K562 (cell line): ENCODE data around the gene CDRT4. TPM values are rescaled to one million over a fixed set of nuclear protein-coding genes. Genes with fewer than 3 reads are reported as not detected.

ENCODE experiments used
- ATAC-seq: fragments of 200-7000 bp; cut with Tn5 transposase; 3 replicates; pipeline ENCODE4 v1.9.1; 2020; ENCODE audit warnings: moderate library complexity
- BruUV-seq: library from RNA; stranded (reverse); fragments of 400-500 nt; replicated peaks from 2 replicates; lab custom pipeline; 2021; lab: Mats Ljungman, UMichigan
- CTCF ChIA-PET: fragments of 300-600 bp; formaldehyde crosslinking; extraction: SDS; loops from one replicate; lab custom pipeline; 2021; ENCODE audit warnings: low intra/inter-chr PET ratio; lab: Yijun Ruan, JAX
- POLR2A ChIA-PET: fragments of 300-600, 350-650 bp; sonication (Branson Sonifier 250); formaldehyde crosslinking; extraction: SDS; loops from one replicate; lab custom pipeline; 2021; ENCODE audit warnings: antibody characterized with exemption, inconsistent platforms; lab: Yijun Ruan, JAX
- DNase-seq, 4 experiments: peaks; one replicate each; pipeline versions ENCODE4 v3.0.0 to v3.0.0-alpha.2; 2011 to 2018; ENCODE audit warnings: low spot score in 3 of 4, mixed read lengths in 3 of 4; ENCODE audit errors: extremely low read depth in 1 of 4
- FAIRE-seq: peaks from 2 replicates; lab custom pipeline; 2011; peaks lifted over from hg19 to GRCh38; lab: Jason Lieb, UNC
- H2AFZ ChIP-seq: 2 replicates; pipeline ENCODE4 v1.6.0; 2011; ENCODE audit warnings: low read depth, low read length, control low read depth, inconsistent platforms
- H3K27ac ChIP-seq: fragments of 200-600 bp; 3 replicates; pipeline ENCODE4 v1.8.0; 2011; ENCODE audit warnings: low read depth, mild to moderate bottlenecking, control low read depth, inconsistent platforms, low read length, moderate library complexity, mixed read lengths; ENCODE audit errors: extremely low read depth
- H3K27me3 ChIP-seq, 2 experiments: fragments of 300-600 bp in 1 of 2; 2 replicates in 1 of 2; 3 replicates in 1 of 2; pipeline versions ENCODE4 v1.6.0 to v1.8.0; 2011; ENCODE audit warnings: inconsistent platforms in 2 of 2, low read length in 2 of 2, mild to moderate bottlenecking in 1 of 2, mixed read lengths in 1 of 2, moderate library complexity in 1 of 2; ENCODE audit not compliant: control insufficient read depth in 2 of 2, insufficient read depth in 2 of 2
- H3K36me3 ChIP-seq: fragments of 300-600 bp; 3 replicates; pipeline ENCODE4 v1.8.0; 2011; ENCODE audit warnings: mild to moderate bottlenecking, low read length, inconsistent platforms; ENCODE audit not compliant: control insufficient read depth, insufficient read depth
- H3K4me1 ChIP-seq, 2 experiments: fragments of 200-600 bp in 1 of 2; replicated peaks in 1 of 2; 2 replicates in 1 of 2; 3 replicates in 1 of 2; pipeline versions ENCODE4 v1.5.1 to v1.8.0; 2011; ENCODE audit warnings: inconsistent platforms in 2 of 2, low read length in 2 of 2, mild to moderate bottlenecking in 1 of 2, mixed read lengths in 1 of 2, moderate library complexity in 1 of 2; ENCODE audit not compliant: control insufficient read depth in 2 of 2, insufficient read depth in 2 of 2
- H3K4me2 ChIP-seq: 2 replicates; pipeline ENCODE4 v1.6.1; 2011; ENCODE audit warnings: low read length, control low read depth, inconsistent platforms, mixed read lengths; ENCODE audit not compliant: insufficient read depth
- H3K4me3 ChIP-seq: fragments of 200-600 bp; sonication (generic), shearing (Covaris generic); 2 replicates; pipeline ENCODE4 v1.5.1; 2016; ENCODE audit warnings: control low read depth, inconsistent platforms
- H3K79me2 ChIP-seq: fragments of 200-600 bp; 3 replicates; pipeline ENCODE4 v1.8.0; 2011; ENCODE audit warnings: low read length, inconsistent platforms; ENCODE audit not compliant: control insufficient read depth, insufficient read depth
- H3K9ac ChIP-seq, 2 experiments: 2 replicates each; pipeline versions ENCODE4 v1.6.0 to v1.6.1; 2011; ENCODE audit warnings: low read depth in 2 of 2, low read length in 2 of 2, control low read depth in 1 of 2, inconsistent platforms in 1 of 2, mild to moderate bottlenecking in 1 of 2, mixed read lengths in 1 of 2; ENCODE audit not compliant: insufficient read depth in 1 of 2
- H3K9me1 ChIP-seq: one replicate; pipeline ENCODE4 v1.6.0; 2011; ENCODE audit warnings: inconsistent platforms, mild to moderate bottlenecking, low read length, moderate library complexity; ENCODE audit not compliant: control insufficient read depth, insufficient read depth
- H3K9me3 ChIP-seq: replicated peaks from 2 replicates; pipeline ENCODE4 v1.5.1; 2011; ENCODE audit warnings: low read depth, low read length, inconsistent platforms; ENCODE audit not compliant: control insufficient read depth, insufficient read depth
- H4K20me1 ChIP-seq: replicated peaks from 2 replicates; pipeline ENCODE4 v1.6.1; 2011; ENCODE audit warnings: low read length, inconsistent platforms, mixed read lengths; ENCODE audit not compliant: control insufficient read depth, insufficient read depth
- CHD2 ChIP-seq: IDR thresholded peaks from 2 replicates; pipeline ENCODE4 v1.6.1; 2011; ENCODE audit warnings: low read depth, low read length
- EWSR1 ChIP-seq: fragments of 450-650 bp; IDR thresholded peaks from 2 replicates; pipeline ENCODE4 v1.6.1; 2018; ENCODE audit warnings: borderline replicate concordance, mild to moderate bottlenecking, low read depth, moderate library complexity; ENCODE audit not compliant: partially characterized antibody
- FOXA1 ChIP-seq: fragments of 450-650 bp; IDR thresholded peaks from 2 replicates; pipeline ENCODE4 v1.6.1; 2016; ENCODE audit warnings: mild to moderate bottlenecking, borderline replicate concordance
- FOXK2 ChIP-seq, 2 experiments: fragments of 450-650 bp; IDR thresholded peaks in 1 of 2; conservative IDR thresholded peaks in 1 of 2; 2 replicates each; pipeline ENCODE4 v1.6.1; 2016; ENCODE audit warnings: low read depth in 2 of 2, mild to moderate bottlenecking in 1 of 2
- KLF16 ChIP-seq: IDR thresholded peaks from 2 replicates; pipeline ENCODE4 v1.6.1; 2016; ENCODE audit warnings: antibody characterized with exemption
- TCF3 ChIP-seq: sonication (generic); formaldehyde crosslinking; IDR thresholded peaks from 2 replicates; pipeline ENCODE4 v1.4.0; 2020; ENCODE audit warnings: mild to moderate bottlenecking, missing genetic modification reagents
- ZNF79 ChIP-seq: fragments of 250-450 bp; sonication (Bioruptor Pico); IDR thresholded peaks from 2 replicates; pipeline ENCODE4 v1.4.0; 2020; ENCODE audit warnings: low read depth, mild to moderate bottlenecking, moderate library complexity
- WGBS: fragments of 100-300 bp; shearing (Covaris generic); methylation state at CpG from one replicate; pipeline ENCODE4 v1.1.6; 2016; ENCODE audit warnings: low coverage, mixed read lengths; ENCODE audit not compliant: insufficient coverage; ENCODE audit errors: missing lambda C conversion rate; 5-methylcytosine and 5-hydroxymethylcytosine counted together
- in situ Hi-C: fragments of 300-500 bp; cut with MboI; formaldehyde crosslinking; loops from 4 replicates; pipeline ENCODE4 v1.15.0; 2018; ENCODE audit warnings: inconsistent platforms, mixed read lengths
- intact Hi-C: fragments of 100-400 bp; cut with micrococcal nuclease; formaldehyde crosslinking; loops from 2 replicates; pipeline ENCODE4 v1.14.2; 2022
- polyA plus RNA-seq, 8 experiments: library from polyadenylated mRNA; depleted of rRNA in 4 of 8; stranded (reverse) in 5 of 8; unstranded in 3 of 8; fragments of >200 nt; fragmentation: Nextera tagmentation in 2 of 8; fragmentation: Illumina TruSeq in 1 of 8; extraction: Ambion mirVana in 2 of 8; extraction: Trizol in 1 of 8; gene quantifications; 2 replicates each; pipeline versions ENCODE4 v1.2.1 to v1.2.3, GENCODE V29; 2011 to 2014; ENCODE audit warnings: inconsistent platforms in 1 of 8, missing spikeins in 1 of 8
- total RNA-seq, 7 experiments: library from RNA; depleted of rRNA in 6 of 7; stranded (reverse); fragments of >200 nt in 6 of 7; fragmentation: Illumina TruSeq in 2 of 7; extraction: Trizol in 2 of 7; gene quantifications; 2 replicates each; pipeline versions ENCODE4 v1.2.1 to v1.2.3, GENCODE V29; 2011 to 2021; ENCODE audit warnings: low replicate concordance in 1 of 7
- TF ChIP-seq, protein P1 (sequence below), 2 experiments: IDR thresholded peaks in 1 of 2; conservative IDR thresholded peaks in 1 of 2; 2 replicates each; pipeline ENCODE4 v1.6.1; 2016; ENCODE audit warnings: low read depth in 2 of 2, mild to moderate bottlenecking in 1 of 2, missing compliant biosample characterization in 1 of 2, missing genetic modification characterization in 1 of 2, moderate library complexity in 1 of 2

Gene CDRT4
- total and polyA plus RNA-seq, 9 of the 15 experiments (the other 6 are each of a cell fraction or from before 2014, with no cell fraction given) = 1.7 to 6.4 (median 3.5) TPM

DNA sequence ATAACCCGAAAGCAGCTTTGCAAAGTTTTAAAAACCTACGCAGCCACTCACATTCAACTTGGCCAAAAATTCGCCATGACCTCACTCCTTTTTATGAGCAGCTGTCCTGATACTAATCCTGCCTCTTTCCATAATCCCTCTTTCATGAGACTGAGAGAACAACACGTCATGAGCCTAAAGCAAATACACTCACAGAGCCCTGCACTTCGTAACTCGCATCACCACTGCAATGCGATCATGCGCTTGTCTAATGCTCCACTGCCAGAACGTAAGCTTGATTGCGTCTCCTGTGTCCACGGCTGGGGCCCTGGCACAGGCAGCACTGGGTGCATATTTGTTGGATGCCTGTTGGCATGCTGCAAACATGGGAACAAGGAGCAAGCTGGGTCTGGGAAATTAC lies 36.2 kb downstream of the CDRT4 start:
- no peaks in the 10 kb centered on the region for H3K36me3 ChIP-seq
- H3K4me3 ChIP-seq = no peak overlapping the region
- H3K9ac ChIP-seq = no peak overlapping the region
- CTCF ChIA-PET = no interaction called here
- in situ Hi-C loops = no loop called here
- no TSS peak for BruUV-seq
- DNase-seq (no peak), ATAC-seq (no peak), FAIRE-seq (no peak)
- no peaks in the 10 kb centered on the region for H3K79me2 ChIP-seq
- H3K27me3 ChIP-seq = peaks cover 0 to 8% of the 10 kb centered on the region in 2 experiments; a peak in 1 of 5 replicates
- no peaks in the 10 kb centered on the region for H3K9me1 ChIP-seq
- no peak overlapping the region for H2AFZ ChIP-seq
- H4K20me1 ChIP-seq = no peaks in the 10 kb centered on the region
- no peak overlapping the region for H3K27ac ChIP-seq
- POLR2A ChIA-PET = interaction anchor here (0.7 kb wide), 1 partner anchor 21 kb away, joined by 3 read pairs; no protein-coding TSS in a partner anchor
- no peak overlapping the region for H3K4me2 ChIP-seq
- 32% methylated on average over 11 of the region's 11 CpGs for WGBS
- no peaks in the 10 kb centered on the region for H3K9me3 ChIP-seq
- intact Hi-C loops = no loop called here
- no peak for TF ChIP-seq TCF3 (CRISPR knock-in tag)
- TF ChIP-seq FOXK2 (conservative IDR thresholded peaks at IDR 0.05 in 1 of 2, IDR thresholded peaks at IDR 0.05 in 1 of 2; ENCODE audit: low read depth in 2 of 2) = no peak
- no peak for TF ChIP-seq FOXA1
- no peak for TF ChIP-seq EWSR1
- TF ChIP-seq CHD2 = no peak
- TF ChIP-seq KLF16 = no peak
- H3K4me1 ChIP-seq = no peaks in the 10 kb centered on the region

DNA sequence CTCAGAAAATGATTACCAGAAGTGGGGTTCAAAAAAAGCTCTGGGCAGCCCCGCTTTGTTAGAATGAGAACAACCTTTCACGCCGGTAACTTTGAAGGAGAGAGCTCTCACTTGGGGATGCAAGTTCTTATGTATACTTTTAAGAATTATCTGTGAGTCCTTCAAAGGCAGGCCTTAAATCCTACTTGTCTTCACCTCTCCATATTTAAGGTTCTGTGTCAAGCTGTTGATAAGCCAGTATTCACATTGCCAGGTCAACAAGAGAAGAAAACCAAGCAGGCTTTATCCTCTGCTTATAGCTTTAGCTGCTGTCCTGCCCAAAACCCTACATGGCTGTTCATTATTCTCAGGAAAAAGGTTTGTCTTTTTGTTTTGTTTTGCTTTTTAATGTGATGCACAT lies 42.9 kb downstream of the CDRT4 start:
- Histone ChIP-seq H3K4me1 (no peaks in the 10 kb centered on the region), H3K27me3 (peaks cover 4 to 7% of the 10 kb centered on the region in 2 experiments; a peak in 3 of 5 replicates), H3K4me2 (no peak overlapping the region), H3K36me3 (no peaks in the 10 kb centered on the region), H3K9me3 (no peaks in the 10 kb centered on the region), H3K9me1 (no peaks in the 10 kb centered on the region), H3K79me2 (no peaks in the 10 kb centered on the region), H2AFZ (no peak overlapping the region), H3K9ac (no peak overlapping the region), H3K4me3 (no peak overlapping the region), H3K27ac (no peak overlapping the region), H4K20me1 (no peaks in the 10 kb centered on the region)
- ChIA-PET CTCF (no interaction called here), POLR2A (interaction anchor here (1.4 kb wide), 1 partner anchor 9 kb away, joined by 7 read pairs; no protein-coding TSS in a partner anchor)
- no peak for DNase-seq
- ATAC-seq = no peak
- 45% methylated on average over 3 of the region's 3 CpGs for WGBS
- intact Hi-C loops (no loop called here), in situ Hi-C loops (no loop called here)
- TF ChIP-seq ZNF79 (CRISPR knock-in tag) = no peak
- TF ChIP-seq, protein P1, sequence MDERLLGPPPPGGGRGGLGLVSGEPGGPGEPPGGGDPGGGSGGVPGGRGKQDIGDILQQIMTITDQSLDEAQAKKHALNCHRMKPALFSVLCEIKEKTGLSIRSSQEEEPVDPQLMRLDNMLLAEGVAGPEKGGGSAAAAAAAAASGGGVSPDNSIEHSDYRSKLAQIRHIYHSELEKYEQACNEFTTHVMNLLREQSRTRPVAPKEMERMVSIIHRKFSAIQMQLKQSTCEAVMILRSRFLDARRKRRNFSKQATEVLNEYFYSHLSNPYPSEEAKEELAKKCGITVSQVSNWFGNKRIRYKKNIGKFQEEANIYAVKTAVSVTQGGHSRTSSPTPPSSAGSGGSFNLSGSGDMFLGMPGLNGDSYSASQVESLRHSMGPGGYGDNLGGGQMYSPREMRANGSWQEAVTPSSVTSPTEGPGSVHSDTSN (CRISPR knock-in tag; IDR thresholded peaks at IDR 0.05; ENCODE audit: low read depth) = no peak
- TF ChIP-seq, protein P1 (tag; conservative IDR thresholded peaks at IDR 0.05; ENCODE audit: low read depth) = 0 out of 2 replicates have a peak, but pooled peaks have one; percentile 27
- FAIRE-seq = no peak
- no TSS peak for BruUV-seq
